GM21786 (cell line): Measurements from ENCODE around the gene RPS6KA4.

Source experiments
- ATAC-seq: cut with Tn5 transposase; IDR thresholded peaks from one replicate; pipeline ENCODE4 v1.9.1; 2021; ENCODE audit not compliant: unreplicated experiment

RPS6KA4 gene

DNA sequence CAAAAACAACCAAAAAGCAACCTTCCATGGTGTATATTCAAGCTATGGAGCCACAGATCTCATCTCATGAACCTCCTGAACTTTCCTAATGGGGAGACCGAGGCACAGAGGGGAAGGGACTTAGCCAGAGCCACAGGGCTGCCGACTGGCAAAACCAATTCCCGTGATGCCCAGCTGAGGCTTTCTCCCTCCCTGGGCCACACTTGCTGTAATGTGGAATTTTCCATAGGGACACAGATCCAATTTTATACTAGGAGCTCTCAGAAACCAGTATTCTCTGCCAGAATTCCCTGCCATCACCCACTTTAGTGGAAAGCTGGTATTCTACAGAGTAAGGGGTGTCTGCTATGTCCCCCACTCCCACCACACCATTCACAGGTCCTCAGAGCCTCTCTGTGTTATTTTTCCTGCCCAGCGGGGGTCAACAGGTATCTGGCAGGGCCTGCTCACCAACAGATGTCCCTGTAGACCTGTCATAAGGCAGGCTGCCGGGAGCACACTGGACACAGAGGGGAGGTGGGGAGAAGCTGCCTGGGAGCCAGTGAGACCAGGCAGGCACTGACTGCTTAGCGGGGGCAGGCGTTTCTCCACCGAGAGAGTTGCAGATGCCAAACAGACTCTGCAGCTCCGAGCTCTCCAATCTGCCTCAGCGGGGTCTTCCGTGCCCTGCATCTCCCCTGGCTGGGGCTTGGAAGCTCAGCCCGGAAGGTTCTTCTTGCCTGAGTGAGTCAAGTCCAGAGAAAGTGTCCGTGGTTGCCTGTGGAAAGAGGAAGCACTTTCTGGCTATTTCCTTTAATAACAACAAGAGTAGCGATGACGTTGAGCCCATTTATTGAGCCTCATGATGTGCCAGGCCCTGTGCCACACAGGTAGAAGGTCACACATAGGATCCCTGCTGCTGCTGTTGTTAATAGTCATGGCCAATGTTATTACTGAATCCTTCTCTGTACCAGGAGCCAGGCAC is 26.3 kb downstream of the RPS6KA4 start:
- no peak for ATAC-seq

GRCh38 chr11:64385945-64386704 is 27.2 kb downstream of the RPS6KA4 start:
- no peak for ATAC-seq

DNA sequence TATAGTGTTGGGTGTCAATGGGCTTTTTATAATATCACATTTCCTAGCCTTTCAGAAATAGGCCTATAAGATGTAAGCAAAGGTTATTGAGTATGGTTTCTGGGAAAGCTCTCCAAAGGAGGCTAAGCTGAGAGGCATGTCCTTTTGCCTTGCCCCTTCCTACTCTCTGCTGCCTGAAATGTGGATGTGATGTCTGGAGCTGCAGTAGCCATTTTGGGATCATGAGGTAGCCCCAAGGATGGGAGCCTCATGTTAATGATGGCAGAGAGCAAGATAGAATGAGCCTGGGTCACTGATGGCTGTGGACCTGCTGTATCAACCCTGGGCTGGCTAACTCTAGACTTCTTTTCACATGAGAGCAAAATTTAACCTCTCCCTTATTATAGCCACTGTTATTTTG is 29.0 kb downstream of the RPS6KA4 start:
- no peak for ATAC-seq

DNA sequence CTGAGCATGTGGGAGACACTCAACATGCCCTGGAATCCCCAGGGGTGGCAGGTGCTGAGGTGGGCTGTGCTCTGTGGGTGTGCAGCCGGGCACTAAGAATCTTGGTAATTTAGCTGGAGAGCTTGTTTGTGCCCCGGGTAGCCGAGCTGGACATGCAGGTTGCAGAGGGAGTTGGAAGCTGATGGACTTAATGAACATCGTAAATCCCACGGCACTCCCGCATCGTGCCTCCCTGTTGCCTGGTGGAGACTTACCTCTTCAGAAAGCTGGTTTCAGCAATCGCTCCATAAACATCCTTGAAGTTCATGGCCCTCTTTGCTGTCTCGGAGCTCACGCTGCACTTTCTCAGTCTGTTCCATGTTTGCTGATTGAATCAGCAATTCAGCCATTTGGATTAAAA is 29.9 kb downstream of the RPS6KA4 start:
- no peak for ATAC-seq

DNA sequence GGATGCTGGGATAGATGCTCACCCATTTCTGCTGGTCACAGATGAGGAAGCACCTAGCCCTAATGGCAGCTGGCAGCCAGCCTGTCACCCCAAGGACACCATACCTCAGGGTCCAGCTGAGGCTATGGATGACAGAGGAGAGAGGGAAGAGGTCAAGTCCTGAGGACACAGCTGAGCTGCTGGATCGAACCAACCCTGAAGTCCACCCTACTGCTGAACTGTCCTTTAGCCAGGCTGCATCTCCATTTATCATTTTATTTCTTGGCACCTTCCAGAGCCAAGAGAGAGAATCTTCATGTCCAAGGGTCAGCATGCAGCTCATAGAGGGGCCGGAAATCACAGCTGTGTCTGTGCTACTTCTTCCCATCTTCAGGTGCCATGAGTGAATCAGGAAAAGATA is 30.9 kb downstream of the RPS6KA4 start:
- ATAC-seq = no peak

GRCh38 chr11:64390558-64390957 is 31.6 kb downstream of the RPS6KA4 start:
- ATAC-seq = no peak

DNA sequence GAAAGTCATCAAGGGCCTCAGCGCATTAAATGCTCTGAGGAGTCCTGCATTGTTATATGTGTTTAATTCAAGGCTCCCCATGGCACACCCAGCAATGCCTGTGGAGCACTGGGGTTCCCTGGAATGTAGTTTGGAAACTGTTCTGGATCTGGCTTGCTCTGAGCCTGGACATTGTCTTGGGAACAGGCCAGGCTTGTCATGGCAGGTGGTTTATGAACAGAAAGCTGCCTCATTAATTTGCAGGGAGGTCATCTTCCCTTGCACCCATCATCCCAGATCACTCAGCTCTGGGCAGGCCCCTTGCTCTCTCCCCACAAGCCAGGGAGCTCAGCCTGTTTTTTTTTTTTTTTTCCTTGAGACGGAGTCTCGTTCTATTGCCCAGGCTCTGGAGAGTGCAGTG is 32.9 kb downstream of the RPS6KA4 start:
- no peak for ATAC-seq

GRCh38 chr11:64395545-64396078 is 36.6 kb downstream of the RPS6KA4 start:
- no peak for ATAC-seq

DNA sequence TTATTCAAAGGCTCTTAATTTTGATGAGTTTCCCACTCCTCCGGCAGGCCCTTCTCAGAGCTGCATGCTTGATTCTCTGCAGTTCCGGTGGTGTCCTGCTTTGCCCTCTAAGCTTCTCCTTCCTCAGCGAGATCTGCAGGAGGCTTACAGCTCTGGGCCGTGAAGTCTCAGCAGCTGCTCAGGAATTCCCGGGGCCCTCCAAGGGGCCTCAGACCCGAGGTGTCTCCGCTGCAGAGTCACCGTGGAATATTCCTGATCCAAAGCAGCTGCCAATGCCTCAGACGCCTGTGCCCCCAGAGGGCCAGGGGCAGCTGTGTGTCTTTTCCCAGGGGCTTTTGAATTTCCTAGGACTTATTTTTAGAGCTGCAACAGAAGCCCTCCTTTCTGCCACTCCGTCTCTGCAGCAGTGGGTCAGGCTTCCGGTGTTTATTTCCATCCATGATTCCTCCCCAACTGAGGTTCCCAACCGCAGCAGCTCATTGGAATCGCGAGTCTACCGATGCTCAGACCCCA is 37.2 kb downstream of the RPS6KA4 start:
- no peak for ATAC-seq

- ATAC-seq = no peak
These were observed 41.1 kb downstream of the RPS6KA4 start for GRCh38 chr11:64400102-64400501.

GRCh38 chr11:64400667-64401066 is 41.7 kb downstream of the RPS6KA4 start:
- ATAC-seq = no peak

DNA sequence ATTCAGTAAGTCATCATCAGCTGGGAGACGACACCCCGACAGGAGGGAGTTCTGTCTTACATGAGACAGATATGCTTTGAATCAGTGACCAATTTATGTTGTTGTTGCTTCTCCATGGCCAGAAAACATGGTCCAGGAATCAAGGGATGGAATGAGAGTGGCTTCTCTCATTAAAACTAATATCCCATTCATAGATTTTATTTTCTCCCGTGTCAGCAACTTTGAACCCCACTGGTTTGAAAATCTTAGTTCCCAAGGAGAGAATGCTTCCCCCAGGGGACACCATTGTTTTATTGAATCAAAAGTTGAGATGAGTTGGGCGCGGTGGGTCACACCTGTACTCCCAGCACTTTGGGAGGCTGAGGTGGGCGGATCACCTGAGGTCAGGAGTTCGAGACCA is 42.8 kb downstream of the RPS6KA4 start:
- ATAC-seq = no peak

- ATAC-seq = no peak
These were observed 44.1 kb downstream of the RPS6KA4 start for GRCh38 chr11:64403106-64403505.

DNA sequence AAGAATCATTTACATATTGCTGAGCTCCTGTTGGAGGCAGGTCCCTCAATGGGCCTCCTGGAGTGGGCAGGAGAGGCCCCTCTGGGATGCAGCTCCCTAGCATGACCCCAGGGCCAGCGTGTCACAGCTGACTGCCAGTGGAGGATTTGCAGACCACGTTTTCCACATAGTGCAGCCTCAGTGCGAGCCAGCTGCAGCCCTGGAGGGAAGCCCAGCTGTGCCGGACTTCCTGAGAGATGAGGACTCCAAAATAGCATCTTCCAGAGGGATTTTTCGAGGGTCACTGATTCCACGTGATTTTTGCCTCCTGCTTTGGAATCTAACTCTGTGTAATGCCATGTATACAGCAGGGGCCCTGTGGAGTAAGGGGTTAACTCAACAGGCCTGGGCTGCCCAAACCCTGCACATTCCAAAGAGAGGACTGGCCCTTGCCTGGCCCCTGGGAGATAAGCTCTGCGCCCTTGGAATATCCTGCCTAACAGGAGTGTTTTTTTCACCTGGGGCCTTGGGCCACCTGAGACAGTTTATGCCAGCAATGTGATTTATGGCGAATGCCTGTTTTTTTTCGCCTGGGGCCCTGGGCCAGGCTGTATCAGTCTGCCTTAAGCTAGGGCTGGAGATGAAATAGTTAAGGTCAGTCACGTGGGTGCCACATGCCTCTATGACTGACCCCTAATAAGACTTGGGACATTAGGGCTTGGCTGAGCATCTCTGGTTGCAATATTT is 47.4 kb downstream of the RPS6KA4 start:
- no peak for ATAC-seq

DNA sequence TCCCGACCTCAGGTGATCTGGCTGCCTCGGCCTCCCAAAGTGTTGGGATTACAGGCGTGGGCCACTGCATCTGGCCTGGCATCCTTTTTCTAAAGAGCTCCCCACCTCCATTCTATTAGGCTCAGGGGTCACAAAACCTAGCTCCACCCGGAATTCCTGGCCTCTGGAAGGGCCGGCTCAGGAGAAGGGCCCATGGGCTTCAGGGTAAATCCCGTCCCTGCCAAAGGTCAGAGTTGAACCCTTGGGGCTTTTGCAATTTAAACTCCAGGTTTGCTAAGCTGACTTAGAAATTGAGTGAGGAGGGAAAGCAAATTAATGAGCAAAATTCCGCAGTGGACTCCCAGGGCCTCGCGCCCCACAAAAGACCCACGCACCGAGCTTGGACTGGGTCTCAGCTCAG is 48.3 kb downstream of the RPS6KA4 start:
- ATAC-seq = no peak

DNA sequence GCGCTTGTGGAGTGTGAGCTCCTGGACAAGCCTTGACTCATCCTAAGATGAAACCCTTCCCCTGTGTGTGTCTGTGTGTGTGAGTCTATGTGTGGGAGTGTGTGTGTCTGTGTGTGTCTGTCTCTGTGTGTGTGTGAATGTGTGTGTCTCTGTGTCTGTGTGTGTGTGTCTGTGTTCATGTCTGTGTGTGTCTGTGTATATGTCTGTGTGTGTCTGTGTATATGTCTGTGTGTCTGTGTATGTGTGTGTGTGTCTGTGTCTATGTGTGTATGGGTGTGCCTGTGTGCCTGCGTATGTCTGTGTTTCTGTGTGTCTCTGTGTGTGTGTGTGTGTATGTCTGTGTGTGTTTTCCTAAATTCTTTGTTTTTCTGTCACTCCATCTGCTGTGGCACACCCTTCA is 48.7 kb downstream of the RPS6KA4 start:
- ATAC-seq = no peak

DNA sequence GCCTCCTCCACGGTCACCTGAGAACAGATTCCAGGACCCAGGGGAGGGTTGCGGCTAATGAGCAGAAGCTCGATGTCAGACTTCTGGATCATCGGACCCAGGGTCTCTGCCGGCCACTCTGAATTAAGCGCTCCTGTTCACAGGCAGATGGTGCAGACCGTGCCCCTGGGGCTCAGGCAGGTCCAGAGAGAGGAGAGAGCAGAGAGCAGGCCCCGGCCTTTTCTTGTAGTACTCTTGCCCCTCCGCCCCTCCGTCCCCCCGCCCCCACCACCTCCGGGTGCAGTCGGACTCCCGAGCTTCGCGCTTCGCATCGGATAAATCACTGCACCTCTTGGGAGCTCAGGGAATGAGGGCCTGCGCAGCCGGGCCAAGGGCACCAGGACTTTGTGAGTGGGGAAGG is 50.3 kb downstream of the RPS6KA4 start:
- ATAC-seq = no peak

DNA sequence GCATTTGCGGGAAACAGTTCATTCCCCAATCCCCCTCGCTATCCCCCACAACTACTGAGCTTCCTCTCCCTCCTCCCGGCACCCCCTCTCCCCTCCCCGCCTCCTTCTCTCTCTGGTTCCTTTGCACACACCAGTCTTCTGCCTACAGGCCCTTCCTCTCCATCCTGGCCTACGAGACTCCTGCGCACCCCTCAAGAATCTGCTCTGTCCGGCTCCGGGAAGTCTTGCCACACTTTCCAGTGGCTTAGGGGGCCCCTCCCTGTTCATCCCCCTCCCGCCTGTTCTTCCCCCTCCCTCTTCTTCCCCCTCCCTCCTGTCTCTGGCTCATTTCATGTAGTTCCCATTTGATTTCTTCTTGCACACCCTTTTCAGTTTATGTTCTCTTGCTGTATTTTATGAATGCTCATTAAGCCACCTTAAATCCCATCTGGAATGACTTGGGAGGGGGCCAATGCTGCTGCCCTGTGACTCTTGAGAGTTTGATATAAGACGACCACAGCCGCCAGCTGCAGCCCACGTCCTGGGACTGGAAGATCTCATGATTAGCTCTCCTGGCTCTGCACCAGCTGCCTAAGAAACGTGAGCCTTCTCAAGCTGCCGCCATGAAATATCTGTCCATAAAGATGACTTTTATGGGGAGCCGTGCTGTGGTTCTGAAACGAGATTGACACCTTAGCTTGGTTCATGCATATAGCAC is 50.9 kb downstream of the RPS6KA4 start:
- ATAC-seq = no peak

GRCh38 chr11:64410404-64410734 is 51.4 kb downstream of the RPS6KA4 start:
- no peak for ATAC-seq

- ATAC-seq = no peak
These were observed 54.5 kb downstream of the RPS6KA4 start for GRCh38 chr11:64413417-64413816.

GRCh38 chr11:64415286-64415685 is 56.3 kb downstream of the RPS6KA4 start:
- no peak for ATAC-seq
